ENCODE measurements around the gene VPS35L. TPM values are rescaled to one million over a fixed set of nuclear protein-coding genes. Genes with fewer than 3 reads are reported as not detected.

Gene VPS35L
- total and polyA plus RNA-seq, 2 of the 13 experiments (the other 11 are each of a cell fraction or from before 2014, with no cell fraction given): 1.4 to 1.6 TPM

- FAIRE-seq (no peak), DNase-seq (ENCODE audit: low spot score) (no peak), ATAC-seq (no peak)
- ChIA-PET CTCF (ENCODE audit: low intra/inter-chr PET ratio, low total read pairs) (no interaction called here), POLR2A (interaction anchor here (2.7 kb wide), 1 partner anchor 19 kb away, joined by 12 read pairs; the partner anchor contains the start of genes IQCK and KNOP1)
- BruUV-seq (replicated peaks): TSS peak; percentile 7
- Histone ChIP-seq H3K27ac (ENCODE audit: extremely low read length, insufficient read depth, low read length) (no peak overlapping the region), H3K79me2 (ENCODE audit: insufficient read depth, low read length) (no peaks in the 10 kb centered on the region), H2AFZ (ENCODE audit: low read length) (no peak overlapping the region), H3K9me3 (ENCODE audit: low read length) (no peaks in the 10 kb centered on the region), H4K20me1 (ENCODE audit: insufficient read depth, low read length) (peaks cover 4% of the 10 kb centered on the region; the same call in 1 of the 2 replicates), H3K4me3 (replicated peaks in 1 of 3; ENCODE audit: insufficient read depth in 1 of 3, low read depth in 2 of 3, low read length in 3 of 3) (no peak overlapping the region), H3K9ac (ENCODE audit: insufficient read depth, low read depth, low read length) (no peak overlapping the region), H3K4me2 (ENCODE audit: low read depth, low read length) (no peak overlapping the region), H3K27me3 (ENCODE audit: control insufficient read depth in 1 of 2, insufficient read depth in 2 of 2, low read length in 2 of 2) (no peaks in the 10 kb centered on the region), H3K36me3 (replicated peaks in 1 of 2; ENCODE audit: control insufficient read depth in 1 of 2, insufficient read depth in 2 of 2, low read length in 2 of 2) (peaks cover 7 to 18% of the 10 kb centered on the region in 2 experiments; a peak in 3 of 5 replicates), H3K4me1 (ENCODE audit: insufficient read depth, low read length) (peaks cover 20% of the 10 kb centered on the region)
- TF ChIP-seq RBM22 (optimal IDR thresholded peaks at IDR 0.05; ENCODE audit: low read length) (peak; percentile 25), ZNF280B (CRISPR knock-in tag; IDR thresholded peaks at IDR 0.05; ENCODE audit: borderline replicate concordance) (peak; percentile 16; the same call in 1 of the 2 replicates), MTA1 (CRISPR knock-in tag; IDR thresholded peaks at IDR 0.05; ENCODE audit: borderline replicate concordance) (no peak), POLR2A (IDR thresholded peaks at IDR 0.05; ENCODE audit: insufficient read depth in 1 of 2, low read depth in 2 of 2, low read length in 2 of 2) (0 out of 4 replicates have a peak, but pooled peaks of 1 of the 2 experiments have one; percentile 32), ATF5 (CRISPR knock-in tag; IDR thresholded peaks at IDR 0.05; ENCODE audit: low read depth) (no peak), IKZF4 (CRISPR knock-in tag; IDR thresholded peaks at IDR 0.05; ENCODE audit: borderline replicate concordance, low read depth, not compliant biosample characterization) (no peak), ZKSCAN5 (CRISPR knock-in tag; IDR thresholded peaks at IDR 0.05) (no peak), PRDM10 (CRISPR knock-in tag; IDR thresholded peaks at IDR 0.05; ENCODE audit: low read depth) (no peak), ZBTB21 (CRISPR knock-in tag; IDR thresholded peaks at IDR 0.05) (no peak), POLR2G (IDR thresholded peaks at IDR 0.05; ENCODE audit: low read depth, low read length) (peak; percentile 47; the same call in 1 of the 2 replicates), HNRNPK (IDR thresholded peaks at IDR 0.05; ENCODE audit: low read depth, low read length, poor library complexity, severe bottlenecking) (no peak), POLR2AphosphoS5 (IDR thresholded peaks at IDR 0.05; ENCODE audit: low read depth, low read length) (0 out of 2 replicates have a peak, but pooled peaks have one; percentile 29), HHEX (CRISPR knock-in tag; IDR thresholded peaks at IDR 0.05) (no peak)
- 96% methylated on average over 19 of the region's 19 CpGs for WGBS (ENCODE audit: low lambda C conversion rate)
- in situ Hi-C loops (cut with HindIII; ENCODE audit: extremely low pct_ligation_motif_present, low pct_unique_long_range_greater_than_20kb): no loop called here
- intact Hi-C loops (cut with micrococcal nuclease; ENCODE audit: unreplicated experiment): no loop called here
Measured at GRCh38 chr16:19698480-19699465, 143.3 kb downstream of the VPS35L start.

Measured in HepG2 (cell line).